HUDEP-2 (cell line): ENCODE measurements around the gene WHRN.

ENCODE experiments used
- DNase-seq, 76 experiments: peaks; one replicate each; lab custom pipeline; 2025; ENCODE audit not compliant: unreplicated experiment in 76 of 76; lab: John Stamatoyannopoulos, UW

WHRN gene

DNA sequence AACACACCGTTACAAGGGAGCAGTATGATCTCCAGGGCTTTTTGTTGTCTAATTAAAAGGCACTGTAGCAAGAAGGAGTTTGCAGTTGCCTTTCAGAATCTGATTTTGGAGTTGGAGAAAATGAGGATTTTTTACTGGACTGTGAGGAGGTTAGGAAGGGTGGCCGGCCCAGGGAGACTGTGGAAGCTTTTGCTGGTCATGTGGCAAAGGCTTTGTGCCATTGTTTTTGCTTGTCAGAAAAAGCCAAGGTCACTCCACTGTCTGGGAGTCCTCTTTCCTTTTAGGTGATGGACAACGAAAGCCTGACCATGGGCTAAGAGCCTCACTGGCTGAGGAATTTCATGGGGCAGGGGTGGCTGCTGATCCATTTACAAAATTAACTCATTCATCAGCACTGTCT is 10.3 kb upstream of the WHRN start:
- no peak for DNase-seq

DNA sequence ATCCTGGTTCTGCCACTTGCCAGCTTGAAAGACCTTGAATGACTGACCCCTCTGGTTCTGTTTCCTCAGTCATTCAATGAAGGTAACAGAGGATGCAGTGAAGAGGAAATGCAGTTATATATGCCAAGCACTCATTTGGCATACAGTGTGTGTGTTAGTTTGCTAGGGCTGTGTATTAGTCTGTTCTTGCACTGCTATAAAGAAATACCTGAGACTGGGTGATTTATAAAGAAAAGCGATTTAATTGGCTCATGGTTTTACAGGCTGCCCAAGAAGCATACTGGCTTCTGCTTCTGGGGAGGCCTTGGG is 8.6 kb upstream of the WHRN start:
- DNase-seq = no peak

DNA sequence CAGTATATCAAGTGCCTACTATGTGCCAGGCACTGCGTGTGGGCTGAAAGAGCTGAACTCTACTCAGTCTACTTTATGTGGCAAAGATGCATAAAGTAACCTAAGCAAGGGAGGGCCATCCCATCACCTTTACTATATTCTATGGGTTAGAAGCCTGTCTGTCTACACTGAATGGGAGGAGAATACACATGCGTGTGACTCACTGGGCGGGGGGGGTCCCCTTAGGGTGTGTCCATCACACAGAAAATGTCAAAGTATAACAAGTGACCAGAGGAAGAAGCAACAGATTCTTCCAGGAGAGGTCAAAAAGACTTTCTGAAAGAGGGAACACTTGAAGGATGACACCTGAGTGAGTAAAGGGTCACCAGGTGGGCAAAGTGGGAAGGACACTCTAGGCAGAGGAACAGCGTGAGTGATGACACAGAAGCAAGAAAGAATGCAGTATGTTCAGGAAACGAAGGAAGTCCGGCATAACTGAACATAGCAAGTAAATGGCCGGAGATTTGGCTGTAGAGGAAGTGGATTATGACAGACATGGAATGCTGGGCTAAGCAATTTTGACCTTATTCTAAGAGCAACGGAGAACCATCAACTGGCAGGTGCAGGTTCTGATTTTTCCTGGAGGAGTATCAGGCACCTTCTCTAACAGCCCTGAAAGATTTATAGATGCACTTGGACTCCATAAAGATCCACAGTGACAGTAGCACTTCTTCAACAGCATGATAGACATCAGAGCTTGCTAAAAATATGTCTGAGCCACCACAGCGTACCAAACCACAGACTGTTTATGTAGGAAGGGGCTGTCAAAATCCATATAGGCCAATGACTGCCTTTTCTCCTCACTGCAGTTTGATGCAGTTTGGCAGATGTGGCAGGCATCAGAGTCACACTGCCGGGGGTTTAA is 8.0 kb upstream of the WHRN start:
- no peak for DNase-seq

DNA sequence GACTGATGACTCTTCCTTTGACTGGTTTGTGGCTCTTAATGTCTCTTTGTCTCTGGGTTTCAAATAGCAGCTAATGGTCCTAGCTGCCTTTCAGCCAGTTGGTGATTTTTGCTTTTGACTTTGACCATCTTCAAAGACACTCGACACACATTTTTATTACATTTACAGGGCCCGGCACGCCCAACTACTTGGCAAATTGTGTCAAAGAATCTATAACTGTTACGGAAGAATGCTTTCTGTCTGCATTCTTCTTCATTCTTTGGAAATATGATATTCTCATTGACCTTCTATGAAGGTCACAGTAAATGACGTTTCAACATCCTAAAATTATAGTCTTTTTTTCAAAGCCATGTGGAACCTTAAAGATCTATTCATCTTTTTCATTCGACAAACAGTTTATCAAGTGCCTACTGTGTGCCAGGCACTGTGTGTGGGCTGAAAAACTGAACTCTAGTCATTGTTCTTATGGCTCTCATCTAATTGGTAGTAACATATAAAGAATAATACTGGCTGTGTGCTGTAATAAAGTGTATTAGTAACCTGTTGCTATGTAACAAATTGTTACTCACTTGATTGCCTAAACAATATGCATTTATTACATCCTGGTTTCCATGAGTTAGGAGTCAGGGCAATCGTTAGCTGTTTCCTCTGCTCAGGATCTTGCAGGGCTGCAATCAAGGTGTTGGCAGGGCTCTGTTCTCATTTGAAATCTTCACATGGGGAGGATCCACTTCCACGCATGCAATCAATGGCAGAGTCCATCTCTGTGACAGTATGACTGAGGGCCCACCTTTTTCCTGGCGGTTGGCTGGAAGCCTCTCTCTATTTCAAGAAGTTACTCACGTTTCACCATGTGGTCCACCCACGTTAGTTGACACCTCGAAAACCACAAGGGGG is 7.0 kb upstream of the WHRN start:
- DNase-seq = no peak

DNA sequence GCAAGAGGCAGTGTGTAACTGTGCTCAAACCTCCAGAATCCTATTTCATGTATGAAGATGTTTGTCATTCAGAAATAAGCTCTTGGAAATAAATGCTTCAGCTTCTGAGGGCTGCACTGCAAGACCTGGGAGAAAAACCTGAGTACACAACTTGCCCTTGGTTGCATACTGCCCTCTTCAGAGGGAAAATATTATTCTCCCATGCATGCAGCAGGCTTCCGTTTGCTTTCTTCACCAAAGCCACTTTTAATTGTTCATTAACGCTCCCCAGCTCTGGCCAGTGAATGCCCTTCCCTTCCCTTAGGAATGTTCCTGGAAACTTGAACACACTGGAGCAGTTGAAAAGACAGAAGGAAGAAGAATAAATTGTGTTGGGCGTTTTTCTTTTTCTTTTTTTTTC is 2.5 kb upstream of the WHRN start:
- peak in 2 of 76 experiments; percentile 0 to 7 for DNase-seq

DNA sequence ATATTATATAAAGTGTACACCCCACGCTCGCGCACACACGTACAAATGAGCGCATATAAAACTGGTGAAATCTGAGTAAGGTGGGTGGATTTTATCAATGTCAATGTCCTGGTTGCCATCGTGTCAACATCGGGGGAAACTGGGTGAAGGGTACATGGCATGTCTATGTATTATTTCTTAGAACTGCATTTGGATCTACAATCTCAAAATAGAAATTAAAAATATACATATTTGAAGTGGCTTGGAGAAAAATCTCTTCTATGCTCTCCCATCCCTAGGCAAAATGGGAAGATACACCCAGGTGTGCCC is 763 bp upstream of the WHRN start:
- no peak for DNase-seq

DNA sequence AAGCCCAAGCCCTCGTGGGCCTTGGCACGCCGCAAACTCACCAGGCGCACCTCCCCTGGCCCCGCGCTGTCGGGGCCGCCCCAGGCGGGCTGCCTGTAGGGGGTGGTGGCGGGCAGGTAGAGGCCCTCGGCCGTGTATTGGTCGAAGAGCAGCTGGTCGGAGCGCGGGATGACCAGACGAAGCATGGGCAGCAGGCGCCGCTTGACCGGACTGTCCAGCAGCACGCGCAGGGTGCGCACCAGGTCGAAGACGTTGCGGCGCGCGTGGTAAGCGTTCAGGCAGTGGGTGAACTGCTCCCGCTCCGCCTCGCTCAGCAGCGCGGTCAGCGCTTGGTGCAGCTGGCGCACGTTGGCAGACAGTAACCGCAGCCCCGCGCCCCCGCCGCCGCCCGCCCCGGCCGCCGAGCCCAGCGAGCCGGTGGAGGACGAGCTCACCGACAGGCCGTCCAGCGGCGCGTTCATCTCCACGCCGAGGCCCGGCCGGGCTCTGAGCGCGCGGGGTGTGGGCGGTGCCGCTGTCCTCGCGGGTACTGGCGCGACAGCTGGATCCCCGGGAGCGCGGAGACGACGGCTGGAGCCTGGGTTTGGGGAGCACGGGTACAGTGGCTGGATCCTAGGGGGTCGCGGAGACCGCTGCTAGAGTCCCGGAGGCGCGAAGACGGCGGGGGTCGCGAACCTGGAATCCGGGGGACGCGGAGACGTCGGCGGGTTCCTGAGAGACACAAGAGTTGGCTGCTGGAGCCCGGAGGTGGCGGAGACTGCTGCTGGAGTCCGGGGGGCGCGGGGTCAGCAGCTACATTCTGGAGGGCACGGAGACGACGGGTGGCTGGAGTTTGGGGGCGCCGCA is 709 bp downstream of the WHRN start:
- DNase-seq = no peak

DNA sequence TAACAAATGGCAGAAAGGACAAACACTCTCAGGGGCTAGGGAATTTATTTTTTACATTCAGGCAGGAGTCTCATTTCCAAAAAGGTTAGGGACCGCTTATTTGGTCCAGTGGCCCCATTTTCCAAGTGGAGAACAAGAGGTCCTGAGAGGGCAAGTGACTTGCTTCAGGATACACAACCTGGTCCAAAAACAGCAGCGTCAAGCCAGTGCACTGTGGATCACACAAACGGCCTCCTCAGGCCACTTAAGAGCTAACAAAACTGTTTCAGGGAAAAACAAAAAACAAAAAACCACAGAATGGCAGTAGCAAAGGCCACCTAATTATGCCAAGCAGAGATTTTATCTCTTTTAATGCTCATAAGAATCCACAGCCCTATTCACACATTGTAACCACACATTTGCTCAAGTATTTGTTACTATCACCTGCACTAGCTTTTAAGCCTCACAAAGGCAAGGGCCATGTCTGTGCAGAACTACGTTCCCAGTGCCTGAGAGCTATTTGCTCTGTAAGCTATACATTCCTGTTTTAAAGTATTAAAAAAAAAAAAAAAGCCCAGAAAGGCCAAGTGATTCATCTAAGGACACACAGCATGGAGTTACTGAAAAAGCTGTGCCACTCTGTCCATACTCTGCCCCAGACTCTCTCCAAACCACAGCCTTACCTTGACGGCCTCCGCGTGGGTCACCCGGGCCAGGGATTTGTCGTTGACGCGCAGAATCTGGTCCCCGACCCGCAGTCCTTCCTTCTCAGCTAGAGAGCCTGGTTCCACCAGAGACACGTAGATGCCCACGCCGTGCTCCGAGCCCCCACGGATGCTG is 1.5 kb downstream of the WHRN start:
- no peak for DNase-seq

DNA sequence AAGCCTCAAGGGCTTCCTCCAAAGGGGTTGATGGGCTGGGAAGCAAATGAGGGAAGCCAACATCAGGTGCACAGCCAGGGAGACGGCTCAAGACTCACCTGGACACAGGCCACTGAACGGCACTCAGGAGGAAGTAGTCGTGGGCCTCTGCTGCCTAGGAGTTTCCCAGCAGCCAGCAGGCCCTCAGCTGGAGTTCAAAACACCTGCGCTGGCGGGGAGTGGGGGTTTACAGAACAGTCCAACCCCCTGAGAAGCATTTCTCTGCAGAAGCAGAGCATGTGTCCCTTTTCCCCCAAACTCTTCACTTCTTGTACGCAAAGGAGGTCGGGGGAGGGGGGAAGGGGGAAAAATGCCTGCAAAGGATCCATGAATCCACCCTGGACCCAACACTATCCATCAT is 2.3 kb downstream of the WHRN start:
- DNase-seq = no peak

DNA sequence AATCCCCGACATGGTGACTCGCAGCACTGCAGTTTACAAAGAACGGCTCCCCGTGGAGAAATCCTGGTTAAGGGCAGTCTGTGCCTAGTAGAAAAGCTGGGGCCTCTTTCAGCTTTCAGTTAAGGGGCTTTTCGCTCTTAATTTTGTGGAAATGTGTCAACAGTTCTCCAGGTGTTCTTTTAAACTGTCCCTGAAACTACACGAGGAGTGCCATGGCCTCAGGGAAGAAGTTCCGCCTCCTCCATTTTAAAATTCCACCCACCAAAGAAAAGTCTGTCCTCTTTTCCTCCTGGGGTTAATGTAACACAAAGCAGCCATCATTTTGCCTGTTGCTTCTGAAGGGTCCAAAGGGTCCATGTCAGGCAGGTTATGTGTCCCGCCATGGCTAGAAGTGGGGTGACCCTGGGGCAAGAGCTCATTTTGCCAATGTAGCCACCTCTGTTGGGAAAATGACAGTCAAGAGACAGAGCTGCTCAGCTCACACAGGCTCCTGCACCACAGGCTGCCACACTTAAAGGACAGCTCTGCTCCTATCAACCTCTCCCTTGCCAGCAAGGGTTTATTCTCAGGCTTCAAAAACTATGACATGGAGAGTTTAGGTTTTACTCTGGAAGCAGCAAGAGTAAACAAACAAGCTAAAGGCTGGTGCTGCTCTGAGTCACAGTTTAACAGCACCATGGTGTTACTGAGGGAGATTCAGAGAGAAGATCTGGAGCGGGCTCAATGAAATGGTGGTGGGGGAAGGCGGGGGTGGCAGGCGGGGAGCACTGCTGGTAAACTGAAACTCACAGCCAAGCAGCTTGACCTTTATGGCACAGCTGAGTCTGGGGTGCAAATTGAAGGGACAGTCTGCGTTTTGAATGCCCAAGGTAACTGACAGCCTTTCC is 3.2 kb downstream of the WHRN start:
- no peak for DNase-seq

DNA sequence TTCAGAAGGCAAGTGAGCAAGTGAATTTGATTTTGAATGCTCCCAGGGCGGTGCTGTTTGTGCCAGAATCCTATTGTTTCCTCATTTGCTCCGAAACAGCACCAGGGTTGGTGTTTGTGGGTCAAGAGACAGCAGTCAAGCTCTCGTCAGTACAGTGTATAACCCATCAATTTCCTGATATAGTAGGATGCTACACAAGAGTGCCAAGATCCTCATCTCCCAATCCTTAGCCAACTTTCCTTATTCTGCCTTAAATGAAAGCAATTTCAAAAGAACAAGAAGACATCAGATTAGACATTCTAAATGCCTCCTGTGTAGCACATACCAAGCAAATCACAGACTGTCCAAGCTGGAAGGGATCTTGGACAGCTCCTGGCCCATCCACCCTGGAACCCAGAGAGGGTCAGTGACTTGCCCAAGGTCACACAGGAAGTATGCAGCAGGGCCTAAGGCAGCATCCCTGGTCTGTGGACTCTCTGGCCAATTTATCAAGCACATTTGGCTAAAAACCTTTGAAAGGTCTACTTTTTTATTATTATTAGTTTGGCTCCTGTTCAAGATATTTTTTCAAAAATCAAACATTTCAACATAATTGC is 4.5 kb downstream of the WHRN start:
- no peak for DNase-seq

DNA sequence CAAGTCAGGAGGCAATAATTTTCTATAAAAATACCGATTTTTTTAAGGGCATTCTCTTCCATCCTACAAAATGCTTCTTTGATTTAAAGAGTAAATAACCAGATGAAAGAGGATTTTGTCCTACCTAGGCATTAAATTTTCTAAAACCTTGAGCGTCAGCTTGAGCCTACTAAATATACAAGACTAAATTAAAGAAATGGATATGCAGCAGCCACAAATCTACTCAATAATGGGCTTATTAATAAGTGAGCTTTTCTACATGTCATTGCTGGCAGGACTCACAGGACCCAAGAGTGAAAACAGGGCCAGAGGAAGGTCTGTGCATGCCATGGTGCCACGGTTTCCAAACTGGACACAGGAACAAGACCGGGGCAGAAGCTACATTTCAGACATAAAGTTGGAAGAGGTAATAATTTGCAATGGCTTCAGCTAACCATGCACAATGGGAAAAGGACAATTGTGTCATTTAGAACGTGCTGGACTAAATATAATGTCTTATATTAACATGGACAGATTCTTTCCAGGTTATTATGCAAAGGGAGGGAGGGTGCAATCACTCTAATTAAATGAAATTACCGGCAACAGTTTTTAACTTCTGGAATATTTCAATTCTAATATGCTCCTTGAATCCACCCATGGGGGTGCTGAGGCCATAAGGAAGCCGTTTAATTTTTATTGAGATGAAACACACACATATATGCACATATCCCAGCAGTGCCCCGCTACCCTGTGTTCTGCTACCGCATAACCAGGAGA is 5.2 kb downstream of the WHRN start:
- no peak for DNase-seq

DNA sequence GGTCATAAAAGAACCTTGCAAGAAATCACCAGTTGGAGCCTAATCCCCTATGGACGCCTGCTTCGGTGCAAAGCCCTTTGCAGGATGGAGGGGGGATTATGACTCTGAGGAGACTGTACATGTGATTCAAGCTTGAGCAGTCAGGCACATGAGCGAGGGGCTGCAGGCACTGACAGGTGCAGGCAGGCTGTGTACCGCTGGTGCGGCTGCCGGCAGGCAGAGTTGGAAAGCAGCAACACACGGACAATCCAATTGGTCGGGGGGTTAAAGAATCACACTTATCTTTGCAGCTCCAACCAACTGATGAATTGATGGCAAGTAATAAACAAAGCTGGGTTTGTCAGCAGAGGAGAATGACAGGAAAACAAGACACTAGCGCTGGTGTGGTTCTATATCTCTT is 5.7 kb downstream of the WHRN start:
- DNase-seq = no peak

DNA sequence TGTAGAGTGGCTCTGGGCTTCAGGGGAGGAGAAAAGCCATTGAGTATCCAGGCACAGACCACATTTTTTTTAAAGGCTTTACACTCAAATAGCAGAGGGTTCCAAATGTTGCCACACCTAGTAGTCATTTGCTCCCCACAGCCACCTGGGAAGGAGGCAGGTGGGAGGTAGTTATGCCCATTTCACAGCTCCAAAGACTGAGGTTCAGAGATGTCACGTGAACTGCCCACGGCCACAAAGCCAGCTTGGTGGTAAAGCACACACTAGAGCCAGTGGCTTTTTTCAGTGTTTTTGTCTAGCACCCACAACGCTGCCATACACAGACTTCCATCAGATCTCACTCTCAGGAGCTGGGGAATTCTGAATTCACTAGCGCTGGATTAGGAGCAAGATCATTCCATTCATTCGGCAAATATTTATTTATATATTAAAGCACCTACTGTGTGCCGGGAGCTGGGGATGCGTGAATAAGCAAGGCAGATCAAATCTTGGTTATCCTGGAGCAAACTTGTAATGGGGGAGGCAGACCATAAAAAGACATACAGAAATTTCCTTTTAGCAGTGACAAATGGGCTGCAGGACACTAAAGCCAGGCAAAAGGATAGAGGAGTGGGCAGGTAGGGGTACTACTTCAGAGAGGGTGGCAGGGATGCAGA is 7.4 kb downstream of the WHRN start:
- no peak for DNase-seq

DNA sequence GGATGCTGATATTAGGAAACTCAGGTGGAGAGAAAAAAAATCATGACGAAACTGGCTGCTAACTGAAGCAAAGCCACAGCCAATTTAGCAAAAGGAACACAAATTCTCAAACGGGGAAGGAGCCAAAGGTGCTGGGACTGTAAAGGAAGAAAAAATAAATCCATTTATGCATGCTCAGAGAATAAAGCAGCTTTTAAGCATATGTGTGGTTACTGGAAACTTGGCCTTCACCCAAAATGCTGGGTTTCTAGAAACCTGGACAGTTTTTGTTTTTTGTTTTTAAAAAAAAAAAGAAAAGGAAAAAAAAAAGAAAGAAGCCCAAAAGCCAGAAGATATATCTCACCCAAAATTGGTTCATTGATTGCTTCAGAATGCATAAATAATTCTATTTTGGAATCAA is 8.0 kb downstream of the WHRN start:
- no peak for DNase-seq

DNA sequence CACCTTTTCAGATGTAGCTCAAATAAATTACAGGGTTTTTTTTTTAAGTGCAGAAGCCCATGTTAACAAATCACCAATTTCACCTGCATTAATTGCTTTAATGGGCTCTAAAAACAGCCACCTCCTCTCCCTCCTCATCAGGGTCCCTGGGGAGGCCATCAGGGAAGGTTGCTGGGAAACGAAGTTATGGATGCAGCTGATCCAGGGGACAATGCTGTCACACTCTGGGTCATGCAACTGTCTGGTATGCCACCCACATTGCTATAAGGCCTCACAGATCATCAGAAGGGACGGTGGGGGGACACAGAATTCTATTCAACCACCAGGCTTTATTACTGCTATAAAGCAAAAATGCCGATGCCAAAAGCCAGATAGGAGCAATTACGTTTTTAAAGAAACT is 9.3 kb downstream of the WHRN start:
- no peak for DNase-seq

DNA sequence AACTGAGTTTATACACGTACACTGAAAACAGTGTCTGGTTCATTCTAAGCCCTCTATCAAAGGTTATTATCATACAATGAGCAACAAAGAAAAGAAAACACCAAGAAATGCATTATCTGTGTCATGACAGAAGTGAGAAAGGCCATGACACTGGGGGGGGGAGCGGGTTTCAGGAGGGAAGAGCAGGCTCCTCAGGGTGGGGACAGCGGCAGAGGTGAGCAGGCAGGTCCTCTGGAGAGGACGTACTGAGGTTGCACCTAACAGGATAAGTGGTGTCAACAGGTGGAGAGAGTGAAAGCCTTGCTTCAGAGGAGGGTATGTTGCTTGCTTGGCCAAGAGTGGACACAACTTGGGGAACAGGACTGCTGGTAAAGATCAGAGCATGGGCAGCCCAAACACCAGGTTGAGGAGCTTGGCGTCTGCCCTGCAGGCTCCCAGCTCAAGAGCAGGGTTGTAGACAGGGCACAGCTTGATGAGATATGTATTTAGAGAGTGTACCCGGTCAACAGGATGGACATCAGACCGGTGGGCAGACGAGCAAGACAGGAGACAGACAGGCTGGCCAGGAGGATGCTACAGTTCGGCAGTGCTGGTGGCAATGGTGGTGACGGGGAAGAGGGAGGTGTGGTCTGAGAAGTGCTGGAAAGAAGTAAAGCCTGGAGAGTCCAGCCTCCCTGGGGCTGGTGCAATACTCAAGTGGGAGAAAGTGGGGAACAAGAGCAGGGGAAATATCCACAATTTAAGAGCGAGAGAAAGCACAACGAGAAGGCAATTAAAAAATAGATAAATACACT is 10.3 kb downstream of the WHRN start:
- DNase-seq = no peak
